Amygdala (tissue), 56 donors: ENCODE results near the gene CLIC1.

Source experiments
- DNase-seq, 56 donors: peaks; one replicate each; lab custom pipeline; 2025; lab: John Stamatoyannopoulos, UW

Gene CLIC1

GRCh38 chr6:31736021-31736767 lies at the start of gene CLIC1:
TSS of gene CLIC1 (minus strand) at chr6:31736530. CDS start at chr6:31736300, 230 bp downstream.
- DNase-seq: peak in 13 of 56 donors; percentile 8 to 43 (median 20)

- DNase-seq: no peak
Observed at GRCh38 chr6:31785475-31785874, 49.1 kb upstream of the CLIC1 start.

- peak in 2 of 56 donors; percentile 18 for DNase-seq
Observed at GRCh38 chr6:31784098-31784925, 48.0 kb upstream of the CLIC1 start.

GRCh38 chr6:31782126-31782855 lies 46.0 kb upstream of the CLIC1 start:
- no peak for DNase-seq

- no peak for DNase-seq
Observed at GRCh38 chr6:31781244-31782125, 45.2 kb upstream of the CLIC1 start.

GRCh38 chr6:31780507-31781243 lies 44.3 kb upstream of the CLIC1 start:
- no peak for DNase-seq

- no peak for DNase-seq
Observed at GRCh38 chr6:31779908-31780307, 43.6 kb upstream of the CLIC1 start.

GRCh38 chr6:31778999-31779885 lies 42.9 kb upstream of the CLIC1 start:
- DNase-seq: no peak

- DNase-seq: no peak
Observed at GRCh38 chr6:31778193-31778592, 41.9 kb upstream of the CLIC1 start.

GRCh38 chr6:31777667-31778050 lies 41.3 kb upstream of the CLIC1 start:
- DNase-seq: no peak

GRCh38 chr6:31776989-31777666 lies 40.8 kb upstream of the CLIC1 start, which contains the start of gene VWA7:
TSS of gene VWA7 (minus strand) at chr6:31777328. CDS start at chr6:31776779, 549 bp downstream.
- DNase-seq: peak in 15 of 56 donors; percentile 3 to 94 (median 33)

GRCh38 chr6:31776485-31776988 lies 40.2 kb upstream of the CLIC1 start:
- peak in 5 of 56 donors; percentile 20 to 71 (median 23) for DNase-seq

- no peak for DNase-seq
Observed at GRCh38 chr6:31775633-31776484, 39.5 kb upstream of the CLIC1 start.

- no peak for DNase-seq
Observed at GRCh38 chr6:31775184-31775583, 38.9 kb upstream of the CLIC1 start.

- DNase-seq: no peak
Observed at GRCh38 chr6:31771992-31772358, 35.6 kb upstream of the CLIC1 start.

- no peak for DNase-seq
Observed at GRCh38 chr6:31770860-31771259, 34.5 kb upstream of the CLIC1 start.
